CD4-positive, alpha-beta T cell treated with Interleukin-17A for 4 hours (primary cell): ENCODE measurements around the gene TMOD4.
A peak's percentile ranks its signal among the peaks of the same experiment; 100 is the strongest.

ENCODE experiments used
- DNase-seq: peaks from one replicate; pipeline ENCODE4 v3.0.0-alpha.2; 2020; ENCODE audit warnings: mixed read lengths

TMOD4 gene

DNA sequence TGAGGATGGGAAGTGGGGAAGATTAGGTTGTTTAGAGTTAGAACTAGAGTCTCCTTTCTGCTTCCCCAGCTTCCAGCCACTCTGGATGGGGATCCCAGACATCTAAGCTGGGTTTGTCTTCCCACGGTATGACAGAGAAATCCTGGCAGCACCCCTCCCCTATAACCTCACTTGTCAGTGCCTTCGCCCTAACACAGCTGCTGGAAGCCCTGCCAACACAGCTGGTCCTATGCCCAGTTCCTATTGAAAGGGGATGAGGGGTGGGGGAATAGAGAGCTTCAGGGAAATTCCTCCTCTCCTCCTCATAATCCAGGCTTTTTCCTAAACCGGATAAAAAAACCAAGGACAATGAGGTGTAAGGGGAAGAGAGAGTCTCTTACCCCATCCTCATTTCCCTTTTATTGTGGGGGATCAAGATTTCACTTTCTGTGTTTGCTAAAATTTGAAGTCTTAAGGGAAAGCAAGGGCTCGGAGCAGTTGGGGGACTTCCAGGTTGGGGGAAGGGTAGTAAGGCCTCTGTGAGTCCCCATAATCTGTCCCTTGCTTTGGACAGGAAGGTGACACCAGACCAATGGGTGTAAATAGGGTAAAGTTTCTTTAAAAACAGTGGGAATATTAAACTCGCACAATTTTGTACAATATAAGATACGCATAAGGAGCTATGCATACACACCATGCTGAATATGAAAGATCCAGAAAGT lies 590 bp downstream of the TMOD4 start:
- DNase-seq: no peak

DNA sequence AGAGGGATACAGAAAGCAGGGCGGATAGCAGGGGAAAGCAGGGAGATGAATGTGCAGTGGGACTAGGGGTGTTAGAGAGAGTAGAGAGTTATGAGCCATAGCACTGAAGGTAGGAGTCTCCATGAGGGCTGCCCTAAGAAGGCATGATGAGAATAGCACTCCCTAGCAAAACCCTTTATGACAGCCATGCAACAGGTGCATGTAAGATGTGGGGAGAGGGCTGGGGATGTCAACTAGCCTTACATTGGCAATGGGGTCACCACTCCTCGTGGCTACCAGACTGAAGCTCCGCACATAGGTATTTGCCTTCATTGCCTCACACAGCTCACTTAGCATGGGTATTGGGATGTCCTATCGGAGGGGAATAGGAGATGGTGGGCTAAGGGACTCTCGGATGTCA lies 4.6 kb downstream of the TMOD4 start:
- no peak for DNase-seq

DNA sequence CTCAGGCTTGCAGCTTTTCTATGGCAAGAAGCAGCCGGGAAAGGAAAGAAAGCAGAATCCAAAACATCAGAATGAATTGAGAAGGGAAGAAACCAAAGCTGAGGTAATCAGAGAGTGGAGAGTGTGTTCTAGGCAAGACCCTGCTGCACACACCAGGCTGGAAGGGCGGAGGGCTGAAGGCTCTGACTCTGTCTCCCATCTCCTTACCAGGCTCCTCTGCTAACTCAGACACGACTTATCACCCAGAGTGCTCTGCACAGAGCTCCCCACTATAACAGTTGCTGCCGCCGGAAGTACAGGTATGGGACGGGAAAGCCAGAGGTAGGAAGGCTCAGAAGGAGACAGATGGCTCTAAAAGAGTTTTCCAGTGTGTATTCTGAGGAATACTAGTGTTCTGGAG lies 8.7 kb downstream of the TMOD4 start:
- no peak for DNase-seq

DNA sequence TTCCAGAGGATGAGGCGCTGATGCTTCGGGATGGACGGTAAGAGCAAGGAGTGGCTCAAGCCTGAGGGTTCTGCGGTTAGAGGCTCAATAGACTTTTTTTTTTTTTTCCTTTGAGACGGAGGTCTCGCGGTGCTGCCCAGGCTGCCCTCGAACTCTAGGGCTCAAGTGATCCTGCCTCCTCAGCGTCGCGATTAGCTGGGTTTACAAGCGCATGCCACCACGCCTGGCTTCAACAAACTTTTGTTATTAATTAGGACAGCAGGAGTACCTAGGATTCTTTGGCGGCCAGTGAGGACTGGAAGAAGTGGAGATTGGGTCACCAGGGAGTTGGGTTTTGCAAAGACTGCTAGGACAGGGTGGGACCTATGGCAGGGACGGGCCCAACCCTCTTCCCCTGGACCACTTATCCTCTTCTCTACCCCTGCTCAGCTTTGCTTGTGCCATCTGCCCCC lies 9.2 kb downstream of the TMOD4 start:
- no peak for DNase-seq

GRCh38 chr1:151165738-151166504 lies 9.9 kb downstream of the TMOD4 start, which contains the start of the genes LYSMD1 and SCNM1:
LYSMD1 (minus strand) TSS chr1:151165902; CDS start chr1:151165258, 644 bp downstream.
SCNM1 (plus strand) TSS chr1:151166144; CDS start chr1:151166153, 9 bp downstream.
- peak; percentile 95 for DNase-seq

- no peak for DNase-seq
Observed at GRCh38 chr1:151165281-151165737, 10.5 kb downstream of the TMOD4 start.

DNA sequence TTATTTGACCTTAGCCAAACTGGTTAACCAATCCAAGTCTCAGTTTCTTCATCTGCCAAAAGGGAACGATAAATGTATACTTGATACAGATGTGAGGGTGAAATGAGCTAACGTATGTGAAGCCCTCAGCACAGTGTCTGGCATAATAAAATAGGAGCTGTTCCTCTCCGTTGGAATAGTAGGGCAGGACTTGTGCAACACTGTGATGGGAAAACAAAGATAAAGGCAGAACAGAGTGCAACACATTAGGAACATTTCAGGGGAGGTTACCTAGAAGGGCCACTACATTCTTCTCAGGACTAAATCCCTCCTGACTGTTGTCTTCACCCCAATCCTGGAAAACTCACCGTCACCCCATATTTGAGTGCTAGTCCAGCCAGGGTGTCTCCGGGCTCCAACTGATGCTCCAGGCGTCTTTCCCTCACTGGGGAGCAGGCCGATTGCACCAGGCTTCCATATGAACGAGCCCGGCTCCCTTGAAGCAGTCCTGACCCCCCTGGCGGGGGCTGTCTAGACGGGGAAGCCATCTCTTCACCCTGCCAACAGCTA lies 11.0 kb downstream of the TMOD4 start:
- DNase-seq: no peak

DNA sequence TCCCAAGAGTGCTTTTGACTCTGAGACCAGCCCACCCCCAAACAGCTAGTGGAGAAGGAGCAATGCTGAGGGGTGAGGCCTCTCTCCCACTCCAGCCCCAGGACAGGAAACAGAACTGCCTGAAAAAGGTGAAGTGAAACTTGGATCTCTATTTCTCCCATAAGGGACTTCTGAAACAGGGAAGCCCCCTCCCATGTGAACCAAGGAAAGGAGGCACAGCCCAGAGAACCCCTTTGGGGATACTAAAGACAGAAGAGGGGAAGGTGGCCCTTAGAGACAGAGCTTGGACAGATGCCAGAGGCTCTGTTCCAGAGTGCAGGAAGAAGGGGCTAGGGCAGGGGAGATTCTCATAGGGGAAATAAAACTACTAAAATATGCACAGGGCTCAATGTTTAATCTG lies 16.4 kb downstream of the TMOD4 start:
- DNase-seq: no peak

- DNase-seq: peak; percentile 14
Observed at GRCh38 chr1:151158751-151159251, 17.0 kb downstream of the TMOD4 start.

GRCh38 chr1:151158326-151158725 lies 17.5 kb downstream of the TMOD4 start:
- peak; percentile 33 for DNase-seq

GRCh38 chr1:151157067-151157531 lies 18.7 kb downstream of the TMOD4 start:
- DNase-seq: peak; percentile 75

GRCh38 chr1:151156515-151156819 lies 19.3 kb downstream of the TMOD4 start, which contains the start of gene TNFAIP8L2:
TNFAIP8L2 (plus strand) TSS chr1:151156649; CDS start chr1:151158698, 2,049 bp downstream.
- DNase-seq: peak; percentile 91

DNA sequence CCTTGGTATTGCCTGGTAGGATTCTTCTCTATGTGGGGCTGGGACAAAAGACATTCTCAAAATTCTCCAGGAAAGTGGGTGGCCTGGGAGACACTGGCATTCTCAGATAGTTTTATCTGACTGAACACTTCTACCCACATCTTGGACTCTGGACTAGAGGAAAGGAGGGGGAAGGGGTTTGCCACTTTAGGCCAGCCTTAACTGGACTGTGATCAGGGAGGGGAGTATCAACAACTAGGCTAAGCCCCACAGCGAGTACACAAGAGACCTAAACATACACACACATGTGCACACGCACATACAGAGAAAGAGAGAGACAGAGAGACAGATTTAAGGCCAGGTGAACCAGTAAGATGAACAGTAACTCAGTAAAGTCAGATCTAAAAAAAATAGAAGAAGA lies 28.1 kb downstream of the TMOD4 start:
- no peak for DNase-seq

- DNase-seq: peak; percentile 10
Observed at GRCh38 chr1:151147132-151147503, 28.7 kb downstream of the TMOD4 start.

GRCh38 chr1:151146412-151147131 lies 29.2 kb downstream of the TMOD4 start, which contains the start of gene SEMA6C:
SEMA6C (minus strand) TSS chr1:151146631; CDS start chr1:151142621, 4,010 bp downstream.
- peak; percentile 92 for DNase-seq

DNA sequence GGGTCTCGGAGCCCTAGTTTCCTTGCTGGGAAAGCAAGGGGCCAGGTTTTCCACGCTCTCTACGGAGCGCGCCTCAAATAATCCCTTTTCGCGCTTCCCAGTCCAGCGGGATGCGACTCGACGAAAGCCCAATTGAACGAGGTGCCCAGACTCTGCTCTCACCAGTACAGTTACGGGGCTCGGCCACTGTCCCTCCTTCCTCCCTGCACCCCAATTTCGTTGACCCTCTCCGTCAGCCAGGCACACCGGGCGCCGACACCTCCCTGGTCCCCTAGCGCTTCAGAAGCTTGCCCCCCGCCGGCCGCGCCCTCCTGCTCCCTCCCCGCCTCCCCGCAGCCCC lies 29.7 kb downstream of the TMOD4 start:
- no peak for DNase-seq

DNA sequence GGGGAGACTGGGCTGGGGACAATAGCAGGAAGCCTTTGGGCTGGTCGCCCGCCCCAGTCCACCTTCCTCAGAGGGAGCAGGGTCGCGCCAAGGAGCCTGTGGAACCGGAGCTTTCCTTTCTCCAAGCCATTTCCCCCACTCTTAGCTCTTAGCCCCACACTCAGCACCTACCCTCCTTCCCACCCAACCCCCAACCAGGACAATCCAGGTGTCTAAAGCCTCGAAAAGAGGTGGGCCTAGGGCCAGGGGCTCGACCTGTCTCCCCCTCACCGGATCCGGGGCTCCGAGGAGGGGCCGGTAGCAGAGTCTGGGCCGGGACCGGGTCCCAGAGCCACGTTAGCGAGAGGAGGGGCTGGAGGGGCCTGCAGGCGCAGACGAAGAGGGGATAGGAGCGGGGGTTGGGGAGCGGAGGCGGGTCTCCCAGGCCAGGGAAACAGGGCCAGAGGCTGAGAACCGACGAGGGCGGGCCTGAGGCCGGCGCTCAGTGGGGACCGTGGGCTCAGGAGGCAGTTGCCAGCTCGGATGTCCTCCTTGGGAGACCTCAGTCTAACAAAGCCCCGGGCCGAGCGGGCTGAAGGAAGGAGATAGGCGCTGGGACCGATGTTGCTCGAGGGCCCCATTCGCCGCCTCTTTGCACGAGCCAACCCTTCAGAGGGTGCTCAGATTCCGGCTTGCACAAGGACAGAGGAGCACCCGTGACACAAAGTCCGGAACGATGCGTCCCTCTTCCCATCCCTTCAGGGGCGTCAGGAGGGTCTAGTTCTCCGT lies 30.3 kb downstream of the TMOD4 start:
- peak; percentile 51 for DNase-seq

GRCh38 chr1:151144474-151145303 lies 31.1 kb downstream of the TMOD4 start:
- no peak for DNase-seq

- no peak for DNase-seq
Observed at GRCh38 chr1:151143986-151144385, 31.8 kb downstream of the TMOD4 start.

GRCh38 chr1:151143057-151143435 lies 32.7 kb downstream of the TMOD4 start:
- no peak for DNase-seq
